ENCODE measurements around the gene HUNK.

DNA sequence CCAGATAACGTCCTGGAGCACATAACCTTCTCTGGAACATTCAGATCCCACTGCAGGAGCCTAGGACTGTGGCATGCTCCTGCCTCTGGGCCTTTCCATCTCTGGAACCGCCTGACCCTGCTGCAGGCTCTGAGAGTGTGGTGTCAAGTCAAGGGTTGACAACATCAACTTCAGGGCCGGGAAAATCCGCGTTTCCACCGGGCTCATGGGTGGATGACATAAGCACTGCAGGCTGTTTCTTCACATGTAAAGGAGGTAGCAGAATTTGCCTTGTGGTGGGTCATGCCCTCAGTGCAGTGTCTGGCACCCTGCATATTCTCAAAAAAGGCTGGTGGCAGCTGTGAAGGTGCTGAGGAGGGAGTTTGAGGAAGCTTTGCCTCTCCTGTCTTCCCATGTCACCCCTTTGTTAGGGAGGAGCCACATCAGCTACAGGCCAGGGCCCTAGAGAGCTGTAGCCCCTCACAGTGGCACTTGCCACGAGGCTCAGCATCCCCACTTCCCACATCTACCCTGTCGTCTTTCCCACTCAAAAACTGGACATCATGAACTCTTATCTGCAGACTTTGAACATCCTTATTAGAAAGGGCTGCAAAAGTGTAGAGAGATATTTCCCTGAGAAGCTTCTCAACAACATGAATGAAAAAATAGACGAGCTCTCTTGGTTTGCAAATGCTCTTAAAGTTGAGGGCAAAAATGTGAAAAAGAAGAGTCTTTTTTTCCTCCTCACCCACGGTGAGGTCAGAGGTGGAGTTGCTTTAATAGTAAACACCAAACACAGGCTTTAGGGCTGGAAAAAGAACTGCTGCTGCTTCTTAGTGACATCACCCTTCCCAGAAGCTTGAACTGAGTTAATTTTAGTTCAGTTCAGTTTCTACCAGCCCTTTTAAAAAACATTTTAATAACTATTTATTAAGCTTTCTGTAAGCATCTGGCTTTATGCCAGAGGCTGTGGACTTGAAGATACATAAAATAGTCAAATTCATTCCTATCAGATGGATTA lies 121.3 kb downstream of the HUNK start:
- no peak for TF ChIP-seq POLR2AphosphoS5 (IDR thresholded peaks at IDR 0.05; ENCODE audit: low read depth, low read length)
- TF ChIP-seq, protein P1, sequence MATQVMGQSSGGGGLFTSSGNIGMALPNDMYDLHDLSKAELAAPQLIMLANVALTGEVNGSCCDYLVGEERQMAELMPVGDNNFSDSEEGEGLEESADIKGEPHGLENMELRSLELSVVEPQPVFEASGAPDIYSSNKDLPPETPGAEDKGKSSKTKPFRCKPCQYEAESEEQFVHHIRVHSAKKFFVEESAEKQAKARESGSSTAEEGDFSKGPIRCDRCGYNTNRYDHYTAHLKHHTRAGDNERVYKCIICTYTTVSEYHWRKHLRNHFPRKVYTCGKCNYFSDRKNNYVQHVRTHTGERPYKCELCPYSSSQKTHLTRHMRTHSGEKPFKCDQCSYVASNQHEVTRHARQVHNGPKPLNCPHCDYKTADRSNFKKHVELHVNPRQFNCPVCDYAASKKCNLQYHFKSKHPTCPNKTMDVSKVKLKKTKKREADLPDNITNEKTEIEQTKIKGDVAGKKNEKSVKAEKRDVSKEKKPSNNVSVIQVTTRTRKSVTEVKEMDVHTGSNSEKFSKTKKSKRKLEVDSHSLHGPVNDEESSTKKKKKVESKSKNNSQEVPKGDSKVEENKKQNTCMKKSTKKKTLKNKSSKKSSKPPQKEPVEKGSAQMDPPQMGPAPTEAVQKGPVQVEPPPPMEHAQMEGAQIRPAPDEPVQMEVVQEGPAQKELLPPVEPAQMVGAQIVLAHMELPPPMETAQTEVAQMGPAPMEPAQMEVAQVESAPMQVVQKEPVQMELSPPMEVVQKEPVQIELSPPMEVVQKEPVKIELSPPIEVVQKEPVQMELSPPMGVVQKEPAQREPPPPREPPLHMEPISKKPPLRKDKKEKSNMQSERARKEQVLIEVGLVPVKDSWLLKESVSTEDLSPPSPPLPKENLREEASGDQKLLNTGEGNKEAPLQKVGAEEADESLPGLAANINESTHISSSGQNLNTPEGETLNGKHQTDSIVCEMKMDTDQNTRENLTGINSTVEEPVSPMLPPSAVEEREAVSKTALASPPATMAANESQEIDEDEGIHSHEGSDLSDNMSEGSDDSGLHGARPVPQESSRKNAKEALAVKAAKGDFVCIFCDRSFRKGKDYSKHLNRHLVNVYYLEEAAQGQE (IDR thresholded peaks at IDR 0.05; ENCODE audit: insufficient read depth in 1 of 2, low read depth in 2 of 2, low read length in 2 of 2), result no peak
